ENCODE measurements around the gene CBX7. TPM values are rescaled to one million over a fixed set of nuclear protein-coding genes. Genes with fewer than 3 reads are reported as not detected.

CBX7 gene
- total RNA-seq, 1 donor from 2014 or later, result 51.1 TPM

DNA sequence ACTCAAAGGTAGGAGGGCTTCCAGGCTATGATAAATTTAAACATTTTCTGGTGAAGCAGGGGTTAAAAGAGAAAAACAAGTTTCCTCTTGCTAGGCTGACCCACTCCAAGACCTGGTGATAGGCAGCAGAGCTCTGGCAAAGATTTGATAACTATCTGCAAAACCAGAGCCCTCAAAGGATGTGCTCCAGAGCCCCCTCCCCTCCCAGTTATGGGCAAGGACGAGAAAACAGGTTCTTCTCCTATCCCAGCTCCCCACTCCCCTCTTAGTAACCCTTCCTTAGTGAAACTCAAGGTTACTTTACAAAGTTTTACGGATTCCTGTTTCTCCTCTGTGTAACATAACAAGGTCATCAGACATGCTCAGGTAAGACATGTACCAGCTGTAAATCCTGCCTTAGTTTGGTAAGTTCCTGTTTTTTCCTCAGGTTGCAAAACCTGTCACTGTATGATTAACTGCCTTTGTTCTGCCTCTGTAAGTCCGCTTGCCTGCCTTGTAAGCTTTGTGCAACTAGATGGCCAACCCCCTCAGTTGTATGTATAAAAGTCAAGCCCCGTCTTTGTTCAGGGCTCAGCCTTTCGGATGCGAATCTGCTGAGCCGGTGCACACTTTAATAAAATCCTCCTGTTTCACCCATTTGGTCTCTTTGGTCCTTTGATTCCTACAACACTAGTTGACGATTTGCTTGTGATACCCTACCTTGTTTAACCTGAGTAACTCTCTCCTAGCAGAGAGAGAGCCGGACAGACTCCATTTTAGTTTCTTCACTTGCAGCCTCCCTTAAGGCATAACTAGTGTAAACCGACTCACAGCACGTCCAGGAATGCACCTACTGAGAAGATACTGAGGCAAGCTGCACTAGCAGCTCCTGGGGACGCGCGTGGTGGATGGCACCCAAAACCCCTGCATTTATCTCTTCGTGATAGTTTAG is 41.6 kb downstream of the CBX7 start:
- Histone ChIP-seq H3K9me3 (no peaks in the 10 kb centered on the region), H3K27me3 (ENCODE audit: low read depth) (peaks cover 19% of the 10 kb centered on the region), H3K27ac (no peak overlapping the region), H3K4me3 (no peak overlapping the region), H3K36me3 (no peaks in the 10 kb centered on the region), H3K4me1 (no peaks in the 10 kb centered on the region)
- no peak for TF ChIP-seq CTCF (IDR thresholded peaks at IDR 0.05)
- DNase-seq (no peak), ATAC-seq (no peak)
- intact Hi-C loops (cut with DNase I), result no loop called here

DNA sequence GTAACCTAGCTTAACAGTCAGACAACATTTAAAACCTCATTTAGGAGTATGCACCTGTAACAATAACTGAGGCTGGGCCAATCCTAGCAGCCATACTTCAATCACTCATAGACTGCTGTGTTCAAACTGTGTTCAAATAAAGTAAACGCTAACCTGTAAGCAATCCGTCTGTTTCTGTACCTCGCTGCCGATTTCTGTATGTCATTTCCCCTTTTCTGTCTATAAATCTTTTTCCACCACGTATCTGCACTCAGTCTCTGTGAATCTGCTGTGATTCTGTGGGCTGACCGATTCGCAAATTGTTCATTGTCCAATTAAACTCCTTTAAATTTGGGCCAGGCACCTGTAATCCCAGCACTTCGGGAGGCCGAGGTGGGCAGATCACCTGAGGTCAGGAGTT is 43.1 kb downstream of the CBX7 start:
- Histone ChIP-seq H3K27me3 (ENCODE audit: low read depth) (peaks cover 19% of the 10 kb centered on the region), H3K4me3 (no peak overlapping the region), H3K9me3 (no peaks in the 10 kb centered on the region), H3K36me3 (no peaks in the 10 kb centered on the region), H3K27ac (no peak overlapping the region), H3K4me1 (no peaks in the 10 kb centered on the region)
- TF ChIP-seq CTCF (IDR thresholded peaks at IDR 0.05), result no peak
- DNase-seq (no peak), ATAC-seq (no peak)
- intact Hi-C loops (cut with DNase I), result no loop called here

- Histone ChIP-seq H3K27ac (no peak overlapping the region), H3K9me3 (no peaks in the 10 kb centered on the region), H3K27me3 (ENCODE audit: low read depth) (peaks cover 14% of the 10 kb centered on the region), H3K4me1 (no peaks in the 10 kb centered on the region), H3K36me3 (no peaks in the 10 kb centered on the region), H3K4me3 (no peak overlapping the region)
- ATAC-seq (no peak), DNase-seq (no peak)
- intact Hi-C loops (cut with DNase I), result no loop called here
- no peak for TF ChIP-seq CTCF (IDR thresholded peaks at IDR 0.05)
These were observed 44.0 kb downstream of the CBX7 start for GRCh38 chr22:39108487-39108886.

DNA sequence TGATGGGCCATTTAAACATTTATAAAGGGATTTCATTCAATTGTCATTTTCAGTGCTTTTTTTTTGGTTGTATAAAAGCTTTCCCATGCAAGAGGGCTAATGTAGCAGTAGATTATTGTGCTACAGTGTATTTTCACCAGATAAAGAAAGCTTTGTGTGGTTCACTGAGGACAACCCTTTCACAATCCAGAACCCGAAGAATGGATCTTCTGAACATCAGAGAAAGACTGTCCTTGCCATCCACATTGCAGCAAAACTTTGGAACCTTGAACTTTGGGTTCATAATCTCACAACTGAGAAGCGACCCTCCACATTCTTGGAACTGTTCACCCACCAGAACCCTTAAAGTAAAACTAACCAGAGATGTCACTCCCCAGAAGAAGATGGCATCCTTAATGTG is 46.2 kb downstream of the CBX7 start:
- Histone ChIP-seq H3K9me3 (no peaks in the 10 kb centered on the region), H3K36me3 (no peaks in the 10 kb centered on the region), H3K27me3 (ENCODE audit: low read depth) (peaks cover 8% of the 10 kb centered on the region), H3K4me3 (no peak overlapping the region), H3K4me1 (no peaks in the 10 kb centered on the region), H3K27ac (no peak overlapping the region)
- DNase-seq (no peak), ATAC-seq (no peak)
- intact Hi-C loops (cut with DNase I), result no loop called here
- TF ChIP-seq CTCF (IDR thresholded peaks at IDR 0.05), result no peak

DNA sequence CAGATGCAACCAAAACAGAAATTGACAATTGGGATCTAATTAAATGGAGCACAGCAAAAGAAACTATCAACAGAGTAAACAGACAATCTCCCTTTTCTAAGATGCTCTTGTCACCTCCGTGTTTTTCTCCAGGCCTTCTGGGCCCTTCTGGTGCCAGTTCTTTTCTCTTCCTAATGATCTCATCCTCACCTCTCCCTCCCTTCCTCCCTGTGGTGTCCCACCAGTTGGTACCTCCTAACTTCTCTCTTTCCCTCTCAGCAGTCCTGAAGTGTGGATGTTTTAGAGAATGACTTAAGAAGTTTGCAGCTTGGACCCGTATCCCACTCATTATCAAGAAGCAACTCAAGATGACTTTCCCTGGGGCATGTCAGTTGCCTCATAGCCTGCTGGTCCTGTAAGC is 49.0 kb downstream of the CBX7 start:
- Histone ChIP-seq H3K27me3 (ENCODE audit: low read depth) (no peaks in the 10 kb centered on the region), H3K36me3 (no peaks in the 10 kb centered on the region), H3K4me1 (no peaks in the 10 kb centered on the region), H3K9me3 (no peaks in the 10 kb centered on the region), H3K27ac (no peak overlapping the region), H3K4me3 (no peak overlapping the region)
- no peak for TF ChIP-seq CTCF (IDR thresholded peaks at IDR 0.05)
- ATAC-seq, result no peak
- no peak for DNase-seq
- intact Hi-C loops (cut with DNase I), result no loop called here
